Inflammatory macrophage (primary cell): Measurements from ENCODE around the gene ADRB2.
A peak's percentile ranks its signal among the peaks of the same experiment; 100 is the strongest.
"Not testable (repeated sequence)": the region's sequence is repeated elsewhere in the genome, so short reads cannot be mapped to it uniquely, and the experiment has no call there.

Experiments used
- DNase-seq, 2 donors: peaks; one replicate each; pipeline ENCODE4 v3.0.0-alpha.2; 2020 to 2022
- total RNA-seq, 18 experiments: gene quantifications; one replicate each; lab custom pipeline; 2026; ENCODE audit warnings: mixed read lengths in 6 of 18, inconsistent platforms in 2 of 18; lab: John Stamatoyannopoulos, UW

ADRB2 gene
- 0.32 to 17.1 (median 2.6) reads per million in 18 experiments for total RNA-seq

DNA sequence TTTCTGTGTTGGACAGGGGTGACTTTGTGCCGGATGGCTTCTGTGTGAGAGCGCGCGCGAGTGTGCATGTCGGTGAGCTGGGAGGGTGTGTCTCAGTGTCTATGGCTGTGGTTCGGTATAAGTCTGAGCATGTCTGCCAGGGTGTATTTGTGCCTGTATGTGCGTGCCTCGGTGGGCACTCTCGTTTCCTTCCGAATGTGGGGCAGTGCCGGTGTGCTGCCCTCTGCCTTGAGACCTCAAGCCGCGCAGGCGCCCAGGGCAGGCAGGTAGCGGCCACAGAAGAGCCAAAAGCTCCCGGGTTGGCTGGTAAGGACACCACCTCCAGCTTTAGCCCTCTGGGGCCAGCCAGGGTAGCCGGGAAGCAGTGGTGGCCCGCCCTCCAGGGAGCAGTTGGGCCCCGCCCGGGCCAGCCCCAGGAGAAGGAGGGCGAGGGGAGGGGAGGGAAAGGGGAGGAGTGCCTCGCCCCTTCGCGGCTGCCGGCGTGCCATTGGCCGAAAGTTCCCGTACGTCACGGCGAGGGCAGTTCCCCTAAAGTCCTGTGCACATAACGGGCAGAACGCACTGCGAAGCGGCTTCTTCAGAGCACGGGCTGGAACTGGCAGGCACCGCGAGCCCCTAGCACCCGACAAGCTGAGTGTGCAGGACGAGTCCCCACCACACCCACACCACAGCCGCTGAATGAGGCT, at the start of gene ADRB2:
TSS of gene ADRB2 (plus strand) at position 559 of the 686 bp plus-strand sequence. CDS start 221 bp downstream, outside the sequence.
- DNase-seq = peak; percentile 95 to 96

DNA sequence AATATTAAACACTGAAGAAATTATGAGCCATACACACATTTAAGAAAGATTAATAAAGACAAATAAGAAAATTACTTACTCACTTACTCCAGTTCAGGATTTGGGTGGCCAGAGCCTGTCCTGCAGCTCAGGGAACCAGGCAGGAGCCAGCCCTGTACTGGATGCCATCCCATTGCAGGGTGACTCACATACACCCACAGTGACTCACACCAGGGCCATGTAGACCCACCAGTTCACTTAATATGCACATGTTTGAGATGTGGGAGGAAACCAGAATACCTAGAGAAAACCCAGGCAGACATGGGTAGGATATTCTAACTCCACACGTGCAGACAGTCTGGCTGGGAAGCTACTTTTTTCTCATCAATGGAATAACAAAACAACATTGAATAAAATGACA, 49.6 kb upstream of the ADRB2 start:
- peak; percentile 58 to 79 for DNase-seq

DNA sequence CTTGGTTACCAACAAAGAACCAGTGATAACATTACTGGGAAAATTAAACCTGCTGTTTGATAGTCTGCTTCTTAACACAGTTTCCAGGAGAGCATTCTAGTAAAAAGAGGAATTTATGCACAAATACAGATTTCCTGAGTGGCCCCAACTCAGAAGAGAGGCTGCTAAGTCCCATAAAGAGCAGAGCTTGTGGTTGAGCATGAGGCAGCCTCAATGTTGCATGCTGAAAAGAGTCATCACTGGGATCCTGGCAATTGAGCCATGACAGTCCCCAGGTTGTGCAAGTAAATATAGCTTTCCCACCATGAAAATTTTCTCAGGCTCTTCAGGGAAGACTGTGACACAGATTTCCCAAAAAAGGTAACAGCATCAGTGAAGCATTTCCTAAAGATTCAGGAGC, 47.5 kb upstream of the ADRB2 start:
- peak; percentile 15 to 57 for DNase-seq

DNA sequence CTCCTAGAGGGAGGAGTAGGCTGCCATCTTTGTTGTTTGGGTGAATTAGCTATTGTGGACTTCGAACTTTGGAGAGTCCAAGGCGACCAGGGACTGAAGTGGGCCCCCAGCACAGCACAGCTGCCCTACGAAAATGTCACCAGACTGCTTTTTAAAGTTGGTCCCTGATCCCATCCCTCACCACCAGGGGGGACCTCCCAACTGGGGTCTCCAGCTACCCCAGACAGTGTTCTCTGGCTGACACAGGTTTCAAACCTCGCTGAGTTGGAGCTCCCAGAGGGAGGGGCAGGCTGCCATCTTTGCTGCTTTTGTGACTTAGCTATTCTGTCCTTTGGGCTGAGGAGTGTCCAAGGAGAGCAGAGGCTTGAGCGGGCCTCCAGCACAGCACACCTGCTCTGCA, 45.7 kb upstream of the ADRB2 start:
- DNase-seq = no peak

DNA sequence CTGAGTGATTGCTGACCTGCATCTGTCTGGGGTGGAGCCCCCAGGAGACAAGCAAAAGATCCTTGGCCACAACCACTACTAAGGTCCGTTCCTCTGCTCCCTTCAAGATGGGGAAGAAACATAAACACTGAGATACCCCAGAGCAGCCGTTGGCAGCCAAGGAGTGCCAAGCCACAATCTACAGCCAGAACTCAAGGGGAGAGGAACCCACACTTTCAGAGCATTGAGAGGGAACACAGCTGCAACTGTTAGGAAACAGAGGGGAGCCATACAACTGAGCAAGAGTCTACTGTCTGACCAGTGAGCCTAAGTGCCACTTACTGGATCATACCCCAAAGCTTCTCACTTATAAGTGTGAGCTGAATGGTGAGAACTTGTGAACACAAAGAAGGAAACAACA, 44.6 kb upstream of the ADRB2 start:
- no peak for DNase-seq

DNA sequence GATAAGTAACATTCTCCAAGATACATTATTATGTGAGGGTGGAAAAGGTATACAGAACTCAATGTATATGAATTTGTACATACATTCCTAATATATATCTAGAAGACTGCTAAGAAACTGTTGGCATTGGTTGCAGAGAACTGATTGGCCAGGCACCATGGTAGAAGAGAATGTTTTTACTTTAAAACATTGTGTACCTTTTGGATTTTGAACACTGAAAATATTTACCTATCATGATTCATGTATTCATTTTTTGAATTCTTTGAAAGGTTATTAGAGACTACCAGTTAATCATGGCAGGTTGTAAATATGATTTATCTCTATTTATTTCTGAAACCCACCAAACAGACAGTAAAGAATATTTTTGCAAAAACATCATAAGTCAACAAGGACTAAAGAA, 41.2 kb upstream of the ADRB2 start:
- no peak for DNase-seq

DNA sequence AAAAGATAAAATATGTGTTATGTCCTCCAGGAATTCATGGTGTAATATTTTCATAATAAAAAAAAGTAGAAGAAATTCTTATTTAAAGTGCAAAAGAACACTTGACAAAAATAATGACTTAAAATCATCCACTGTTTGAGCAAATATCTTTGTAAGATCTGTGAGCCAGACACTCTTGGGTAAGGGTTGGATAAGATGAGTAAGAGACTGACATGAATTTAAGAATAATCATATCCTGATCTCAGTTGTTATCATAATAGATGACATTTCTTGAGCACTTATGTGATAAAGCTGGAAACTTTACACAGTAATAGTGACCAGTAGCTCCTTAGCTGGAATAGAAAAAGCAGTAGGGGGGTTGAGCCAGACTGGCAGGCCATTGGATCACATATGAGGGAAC, 40.0 kb upstream of the ADRB2 start:
- no peak for DNase-seq

DNA sequence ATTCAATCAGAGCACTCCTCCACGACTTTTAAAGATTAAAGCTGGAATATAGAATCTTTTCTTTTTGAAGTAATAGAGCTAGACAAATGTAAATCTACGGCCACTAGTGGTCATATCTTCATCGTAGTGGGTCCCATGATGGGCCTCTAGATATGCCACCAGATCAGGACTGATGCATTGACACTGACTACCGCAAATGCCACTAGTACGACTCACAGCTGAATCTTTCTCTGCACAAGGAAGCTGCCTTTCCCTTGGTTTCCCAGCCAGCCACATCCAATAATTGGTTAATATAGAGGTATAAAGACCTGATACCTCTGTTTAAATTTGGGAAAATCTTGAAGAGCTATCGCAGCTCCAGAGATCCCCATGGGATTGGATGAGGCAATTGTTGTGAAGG, 37.8 kb upstream of the ADRB2 start:
- DNase-seq = no peak

DNA sequence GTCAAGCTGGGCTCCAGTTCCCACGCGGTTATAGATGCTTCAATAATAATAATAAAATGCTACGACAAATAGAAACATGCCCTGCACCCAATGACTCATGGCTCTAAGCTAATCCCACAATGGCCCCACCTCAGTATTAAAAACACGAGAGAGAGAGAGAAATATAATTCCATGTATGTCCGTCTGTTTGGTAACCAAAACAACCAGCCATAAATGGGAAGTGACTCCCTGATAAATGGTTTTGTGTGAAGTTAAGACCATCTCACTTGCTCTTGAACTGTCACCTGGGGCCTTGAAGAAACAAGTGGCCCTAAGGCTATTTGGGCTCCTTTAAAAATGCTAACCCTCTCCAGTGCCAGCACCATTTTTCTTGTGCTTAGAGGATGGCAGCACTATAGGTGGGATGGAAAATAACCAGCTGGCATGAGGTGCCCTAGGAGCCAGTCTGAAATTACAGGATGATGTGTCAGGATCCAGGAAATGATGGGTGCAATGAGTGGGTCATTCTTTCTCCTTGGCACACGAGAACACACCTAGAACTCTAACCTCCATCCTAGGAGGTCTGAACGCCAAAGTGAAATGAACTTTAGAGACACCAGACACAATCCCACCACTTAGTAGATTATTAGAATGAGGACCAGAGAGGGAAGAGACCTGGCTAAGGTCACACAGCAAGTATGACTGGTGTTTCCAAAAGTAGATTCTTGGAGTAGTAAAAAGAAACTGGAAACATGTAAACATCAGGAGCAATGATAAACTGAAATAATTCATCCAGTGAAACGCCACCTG, 35.7 kb upstream of the ADRB2 start:
- no peak for DNase-seq

DNA sequence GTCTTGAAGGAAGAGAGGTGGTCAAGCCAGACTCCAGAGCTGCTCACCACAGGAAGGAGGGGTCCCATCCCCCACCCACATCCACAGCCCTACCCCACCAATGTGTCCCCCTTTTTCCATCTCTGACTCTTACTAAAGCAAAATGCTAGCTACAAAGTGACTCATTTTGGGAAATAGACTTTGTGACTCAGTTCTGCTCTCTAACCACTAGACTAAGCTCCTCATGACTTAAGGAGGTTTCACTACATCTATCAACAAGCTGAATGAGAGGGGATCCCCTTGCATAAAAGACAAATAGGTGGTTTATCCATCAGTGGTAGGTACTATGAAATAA, 35.1 kb upstream of the ADRB2 start:
- peak; percentile 66 to 68 for DNase-seq

DNA sequence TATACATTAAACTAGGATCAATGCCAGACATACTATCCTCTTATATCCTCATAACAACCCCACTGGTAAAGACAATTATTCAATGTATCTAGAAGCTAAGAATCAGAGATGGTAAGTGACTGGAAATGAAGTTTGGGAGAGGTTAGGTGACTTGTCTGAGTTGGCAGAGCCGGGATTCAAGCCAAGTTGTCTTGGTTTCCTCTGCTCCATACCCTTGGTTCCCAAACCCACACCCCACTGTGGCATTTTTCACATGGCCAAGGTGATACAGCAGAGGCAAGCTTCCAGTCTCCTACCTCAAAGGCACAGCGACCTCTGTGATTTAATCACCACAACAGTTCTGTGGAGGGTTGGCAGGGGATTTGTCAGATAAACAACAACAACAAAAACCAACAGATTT, 34.7 kb upstream of the ADRB2 start:
- no peak for DNase-seq

DNA sequence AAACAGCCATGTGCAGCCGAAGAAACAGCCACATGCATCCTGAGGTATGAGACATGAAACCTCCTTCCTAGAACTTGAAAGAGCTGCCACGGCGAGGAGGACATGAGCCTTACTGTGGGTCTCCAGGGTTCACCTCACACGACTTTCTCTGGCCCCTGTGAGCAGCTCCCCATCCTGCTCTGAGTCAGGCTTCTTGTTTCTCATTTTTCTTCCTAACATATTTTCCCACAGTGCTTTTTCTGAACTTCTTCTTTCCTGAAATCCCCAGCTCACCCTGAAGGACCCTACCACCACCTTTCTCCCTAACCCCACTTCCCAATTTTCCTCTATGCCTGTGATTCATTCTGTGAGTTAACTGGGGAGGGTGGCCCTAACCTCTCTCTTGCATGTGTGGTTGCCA, 33.7 kb upstream of the ADRB2 start:
- peak; percentile 27 to 55 for DNase-seq

DNA sequence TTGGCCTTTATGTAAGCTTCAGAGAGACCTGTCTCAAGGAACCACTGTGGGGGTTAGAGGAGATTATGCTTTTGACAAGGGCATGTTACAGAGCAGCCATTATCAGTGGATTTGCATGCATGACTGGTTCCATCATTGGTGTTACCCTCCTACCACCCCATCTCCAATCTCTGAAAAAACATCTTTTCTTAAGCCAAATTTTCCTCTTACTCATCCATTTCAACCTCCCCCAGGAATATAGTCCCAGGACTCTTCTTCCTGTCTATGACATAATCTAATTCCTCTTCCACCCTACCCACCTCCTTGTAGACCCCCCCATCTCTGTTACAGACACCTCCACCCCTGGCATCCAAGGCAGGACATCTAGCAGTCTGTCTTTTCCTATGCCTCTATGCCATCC, 33.1 kb upstream of the ADRB2 start:
- DNase-seq = no peak

DNA sequence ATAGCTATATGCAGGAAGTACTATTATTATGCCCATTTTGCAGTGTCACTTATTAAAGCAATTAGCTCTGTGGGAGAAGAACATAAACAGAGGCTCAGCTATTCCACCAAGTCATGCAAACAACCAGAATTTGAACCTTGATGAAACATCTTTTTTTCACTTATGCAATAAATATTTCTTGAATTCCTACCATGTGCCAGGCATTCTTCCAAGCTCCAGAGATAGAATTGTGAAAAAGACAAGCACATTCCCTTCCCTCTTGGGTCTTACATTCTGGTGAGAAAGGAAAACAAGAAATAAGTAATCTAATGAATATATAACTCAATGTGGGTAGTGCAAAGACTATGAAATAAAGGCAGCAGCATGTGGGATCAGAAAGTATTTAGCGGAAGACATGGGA, 32.1 kb upstream of the ADRB2 start:
- no peak for DNase-seq

DNA sequence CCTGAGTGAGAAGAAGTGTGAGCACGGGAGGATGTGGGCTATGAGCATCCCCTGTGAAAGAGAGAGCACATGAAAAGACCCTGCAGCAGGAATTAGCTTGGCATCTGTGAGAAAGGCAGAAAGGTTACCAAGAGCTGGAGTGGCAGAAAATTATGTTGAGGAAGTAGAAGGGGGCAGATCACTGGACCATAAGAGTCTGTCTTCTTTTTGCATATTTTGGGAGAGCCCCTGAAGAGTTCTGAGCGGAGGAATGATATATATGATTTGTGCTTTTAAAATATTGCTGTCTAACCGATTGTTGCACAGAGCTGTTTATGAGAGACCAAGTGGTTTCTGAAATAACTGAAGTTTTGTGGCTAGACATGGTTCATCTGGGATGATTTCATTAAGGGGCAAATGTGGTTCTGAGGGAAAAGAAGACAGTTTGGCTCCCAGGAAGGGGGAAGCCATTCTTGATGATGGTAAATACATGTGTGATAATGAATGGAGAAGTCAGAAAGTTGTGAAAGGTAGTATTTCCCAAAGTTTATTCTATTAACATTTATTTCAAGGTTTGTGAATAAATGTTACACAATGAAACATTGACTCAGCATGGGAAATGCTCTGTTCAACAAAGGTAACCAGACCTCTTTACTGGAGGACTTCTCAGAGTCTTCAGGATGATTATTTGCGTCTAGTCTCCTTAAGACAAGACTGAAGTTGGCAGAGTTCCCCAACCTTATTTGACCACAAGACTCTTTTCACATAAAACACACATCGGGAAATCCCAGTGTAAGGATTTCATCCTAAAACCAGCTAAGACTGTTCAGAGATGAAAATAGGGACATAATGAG, 31.5 kb upstream of the ADRB2 start:
- DNase-seq = peak in 1 of 2 donors; percentile 61

DNA sequence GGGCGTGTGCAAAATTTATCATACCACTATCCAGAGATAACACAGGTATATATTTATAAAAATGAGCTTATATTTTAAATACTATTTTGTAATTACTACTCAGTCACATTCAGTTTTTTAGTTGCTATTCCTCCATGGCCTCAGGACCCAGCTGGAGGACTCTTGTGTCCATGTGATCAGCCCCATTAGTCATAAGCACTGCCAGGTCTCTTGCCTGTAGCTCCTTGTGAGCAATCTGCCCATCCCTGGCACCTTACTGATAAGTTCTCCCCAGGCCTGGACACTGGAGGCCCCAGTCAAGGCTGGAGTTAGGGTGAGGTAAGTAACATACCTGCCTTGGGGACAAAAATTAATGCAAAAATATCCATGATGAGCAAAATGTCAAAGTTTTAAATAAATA, 29.5 kb upstream of the ADRB2 start:
- no peak for DNase-seq

DNA sequence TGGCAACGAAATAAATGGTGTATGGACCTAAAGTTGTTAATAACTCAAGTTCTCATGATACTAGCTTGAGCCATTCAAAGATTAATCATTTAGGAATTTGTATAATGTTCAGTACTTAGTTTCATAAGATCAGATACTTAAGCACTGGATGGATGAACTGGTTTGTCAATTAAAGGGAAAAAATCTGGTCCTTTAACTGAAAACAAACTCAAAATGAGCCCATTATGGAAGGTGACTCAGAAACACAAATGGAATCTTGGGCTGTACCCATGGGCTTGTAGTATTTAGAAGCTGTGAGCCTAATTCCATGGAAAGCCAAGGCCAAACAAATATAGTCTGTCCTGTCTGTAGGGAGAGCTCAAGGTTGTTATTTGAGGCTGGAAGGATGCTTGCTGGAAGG, 27.6 kb upstream of the ADRB2 start:
- no peak for DNase-seq

DNA sequence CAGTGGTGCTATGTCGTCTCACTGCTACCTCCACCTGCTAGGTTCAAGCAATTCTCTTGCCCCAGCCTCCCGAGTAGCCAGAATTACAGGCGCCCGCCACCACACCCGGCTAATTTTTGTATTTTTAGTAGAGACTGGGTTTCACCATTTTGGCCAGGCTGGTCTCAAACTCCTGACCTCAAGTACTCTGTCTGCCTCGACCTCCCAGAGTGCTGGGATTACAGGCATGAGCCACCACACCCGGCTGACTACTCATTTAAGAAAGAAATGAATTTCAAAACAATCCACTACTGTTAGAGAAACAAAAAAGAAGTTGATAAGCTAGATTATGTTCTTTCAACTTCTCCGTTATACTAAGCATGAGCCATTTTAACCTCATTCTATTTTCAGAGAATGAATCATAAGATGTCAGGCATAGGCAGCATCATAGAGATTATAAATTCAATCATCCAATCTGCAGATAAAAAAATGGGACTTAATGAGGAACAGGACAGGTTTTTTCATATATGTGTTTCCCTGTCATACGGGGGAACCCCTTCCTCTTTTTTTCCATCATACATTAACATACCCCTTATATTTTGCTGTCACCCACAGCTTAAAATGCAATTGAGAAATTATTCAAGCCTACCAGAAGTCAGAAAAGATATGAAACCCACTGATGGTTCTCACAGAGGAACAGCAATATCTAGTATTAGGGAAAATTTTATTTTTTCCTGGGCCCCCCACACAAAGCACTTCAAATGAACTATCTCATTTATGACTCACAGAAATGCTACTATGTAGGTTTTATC, 26.5 kb upstream of the ADRB2 start:
- peak; percentile 12 to 35 for DNase-seq

DNA sequence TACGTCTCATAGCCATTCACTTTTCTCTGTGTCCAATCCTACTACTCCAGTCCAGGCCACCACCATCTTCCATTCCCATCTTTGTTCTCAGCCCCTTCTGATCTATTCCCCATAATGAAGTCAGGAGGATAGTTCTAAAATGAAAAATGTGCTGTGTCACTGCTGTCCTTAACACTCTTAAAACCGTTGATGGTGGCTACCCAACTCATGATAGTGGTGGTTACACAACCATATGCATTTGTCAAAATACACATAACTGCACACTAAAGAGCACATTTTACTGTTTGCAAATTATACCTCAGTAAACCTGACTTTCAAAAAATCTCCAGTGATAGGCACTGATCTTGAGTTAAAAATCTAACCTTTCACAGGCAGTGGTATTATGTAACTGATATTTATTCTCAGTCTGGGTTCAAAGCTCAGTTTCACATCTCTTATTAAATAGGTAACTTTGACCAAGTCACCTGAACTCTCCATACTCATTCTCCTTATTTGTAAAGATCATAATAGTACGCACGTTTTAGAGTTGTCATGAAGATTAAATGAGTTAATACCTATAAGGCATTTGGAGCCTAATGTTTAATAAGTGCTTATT, 24.6 kb upstream of the ADRB2 start:
- no peak for DNase-seq

DNA sequence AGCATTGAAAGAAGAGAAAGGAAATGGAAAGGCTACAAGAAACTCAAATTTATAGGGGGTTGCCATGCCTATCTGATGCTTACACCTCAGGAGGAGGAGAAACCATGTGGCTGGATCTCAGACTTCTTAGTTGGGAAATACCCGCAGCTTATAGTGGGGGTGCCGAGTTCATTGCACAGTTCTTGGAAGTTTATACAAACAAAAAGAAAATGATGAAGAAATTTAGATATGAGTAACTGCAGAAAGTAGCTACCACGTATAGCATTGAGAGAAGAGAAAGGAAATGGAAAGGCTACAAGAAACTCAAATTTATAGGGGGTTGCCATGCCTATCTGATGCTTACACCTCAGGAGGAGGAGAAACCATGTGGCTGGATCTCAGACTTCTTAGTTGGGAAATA, 23.0 kb upstream of the ADRB2 start:
- not testable (repeated sequence) for DNase-seq

DNA sequence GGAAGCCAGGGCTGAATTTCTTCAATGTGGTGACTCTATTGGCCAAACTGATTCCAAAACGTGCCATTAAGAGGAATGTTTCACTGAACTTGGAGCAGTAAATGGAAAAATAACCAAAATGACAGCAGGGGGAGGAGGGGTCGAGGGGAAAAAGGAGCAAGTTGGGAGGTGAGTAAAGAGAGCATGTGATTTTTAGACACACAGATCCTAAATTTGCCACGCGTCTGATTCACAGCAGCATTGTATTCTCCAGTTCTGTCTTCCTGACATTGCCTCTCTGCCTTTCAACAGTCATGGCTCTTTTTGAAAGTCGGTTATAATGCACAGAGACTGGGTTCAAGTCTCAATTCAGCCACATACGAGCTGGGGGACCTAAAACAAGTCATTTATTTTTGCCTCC, 22.0 kb upstream of the ADRB2 start:
- no peak for DNase-seq
